ENCODE data around the gene HS3ST5. TPM values are rescaled to one million over a fixed set of nuclear protein-coding genes. Genes with fewer than 3 reads are reported as not detected.

The HS3ST5 gene
- total RNA-seq, 2 experiments from 2014 or later: not detected

DNA sequence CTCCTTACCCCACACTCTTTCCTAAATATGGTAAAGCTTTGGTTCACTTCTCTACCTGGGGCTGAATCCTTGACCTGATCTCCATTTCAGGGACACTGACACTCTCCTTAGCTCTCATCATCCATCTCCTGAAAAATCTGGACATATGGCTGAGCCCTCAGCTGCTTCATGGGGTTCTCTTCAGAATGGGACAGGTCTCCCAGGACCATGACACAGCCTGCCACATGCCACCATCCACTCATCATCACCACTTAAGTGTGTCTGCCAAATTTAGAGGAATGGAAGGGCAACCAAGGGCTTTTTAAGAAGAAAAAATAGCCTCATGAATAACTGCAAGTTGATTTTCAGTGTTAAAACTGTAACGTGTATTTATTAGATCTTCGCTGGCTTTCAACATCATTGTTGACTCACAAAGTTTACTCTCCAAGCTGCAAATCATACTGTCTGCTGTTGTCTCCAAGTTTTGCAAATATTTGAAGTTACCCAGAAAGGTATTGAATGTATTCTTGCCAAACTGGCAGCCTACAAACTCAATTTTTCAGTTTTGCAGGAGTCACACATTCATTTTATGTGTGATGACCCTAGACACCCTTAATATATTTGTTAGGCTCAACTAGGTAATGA lies 41.1 kb downstream of the HS3ST5 start:
- DNase-seq: no peak
- intact Hi-C loops (cut with micrococcal nuclease): no loop called here
- POLR2A ChIA-PET: no interaction called here

GRCh38 chr6:114297135-114297534 lies 45.7 kb downstream of the HS3ST5 start:
- Mint-ChIP-seq H3K4me3 (no peak overlapping the region), H3K4me1 (ENCODE audit: low read depth) (no peaks in the 10 kb centered on the region), H3K27ac (no peak overlapping the region), H3K9me3 (peaks cover 3% of the 10 kb centered on the region), H3K36me3 (ENCODE audit: low read depth) (no peaks in the 10 kb centered on the region), H3K27me3 (no peaks in the 10 kb centered on the region)
- CTCF ChIA-PET: no interaction called here
- POLR2A ChIA-PET: no interaction called here
- no peak for ATAC-seq
- intact Hi-C loops (cut with micrococcal nuclease): loop anchor here (10.0 kb wide), 1 partner anchor 202 kb away; no protein-coding TSS in a partner anchor
- TF ChIP-seq CTCF (IDR thresholded peaks at IDR 0.05): no peak
- no peak for DNase-seq

More for the DNA sequence above, 41.1 kb downstream of the HS3ST5 start:
- no peak for ATAC-seq
- Mint-ChIP-seq H3K4me3 (no peak overlapping the region), H3K27me3 (no peaks in the 10 kb centered on the region), H3K4me1 (ENCODE audit: low read depth) (no peaks in the 10 kb centered on the region), H3K9me3 (peaks cover 2% of the 10 kb centered on the region), H3K36me3 (ENCODE audit: low read depth) (no peaks in the 10 kb centered on the region), H3K27ac (no peak overlapping the region)
- CTCF ChIA-PET: no interaction called here
- no peak for TF ChIP-seq CTCF (IDR thresholded peaks at IDR 0.05)

GRCh38 chr6:114292431-114292830 lies 50.4 kb downstream of the HS3ST5 start:
- Mint-ChIP-seq H3K4me1 (ENCODE audit: low read depth) (no peaks in the 10 kb centered on the region), H3K27me3 (no peaks in the 10 kb centered on the region), H3K36me3 (ENCODE audit: low read depth) (no peaks in the 10 kb centered on the region), H3K9me3 (peaks cover 1% of the 10 kb centered on the region), H3K27ac (no peak overlapping the region), H3K4me3 (no peak overlapping the region)
- no peak for ATAC-seq
- TF ChIP-seq CTCF (IDR thresholded peaks at IDR 0.05): no peak
- CTCF ChIA-PET: interaction anchor here (1.2 kb wide), 1 partner anchor 13 kb away, joined by 3 read pairs; no protein-coding TSS in a partner anchor
- intact Hi-C loops (cut with micrococcal nuclease): loop anchor here (10.0 kb wide), 1 partner anchor 198 kb away; no protein-coding TSS in a partner anchor
- POLR2A ChIA-PET: no interaction called here
- DNase-seq: no peak

DNA sequence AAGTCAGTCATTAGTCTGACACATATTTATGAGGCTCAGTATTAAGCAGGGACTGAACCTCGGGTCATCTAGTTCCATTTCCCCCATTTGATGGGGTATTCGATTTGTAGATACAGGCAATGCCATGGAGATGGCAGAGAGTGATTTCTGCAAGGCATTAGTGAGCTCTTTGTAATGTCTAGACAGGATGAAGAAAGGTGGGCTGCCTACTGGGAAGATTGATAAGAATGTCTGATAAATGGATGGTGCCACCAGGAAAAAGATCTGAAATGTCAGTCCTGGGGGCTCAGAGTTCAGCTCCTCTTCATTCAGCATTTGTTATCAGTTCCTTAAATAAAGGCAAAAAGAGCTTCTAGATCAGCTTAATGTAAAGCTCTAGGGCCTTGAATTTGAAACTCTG lies 51.4 kb downstream of the HS3ST5 start:
- H3K4me1 Mint-ChIP-seq (ENCODE audit: low read depth): no peaks in the 10 kb centered on the region
- H3K27ac Mint-ChIP-seq: no peak overlapping the region
- peaks cover 1% of the 10 kb centered on the region for H3K9me3 Mint-ChIP-seq
- CTCF ChIA-PET: interaction anchor here (1.2 kb wide), 1 partner anchor 12 kb away, joined by 3 read pairs; no protein-coding TSS in a partner anchor
- no peaks in the 10 kb centered on the region for H3K27me3 Mint-ChIP-seq
- H3K4me3 Mint-ChIP-seq: no peak overlapping the region
- no peak for DNase-seq
- ATAC-seq: no peak
- POLR2A ChIA-PET: no interaction called here
- no peak for TF ChIP-seq CTCF (IDR thresholded peaks at IDR 0.05)
- intact Hi-C loops (cut with micrococcal nuclease): loop anchor here (10.0 kb wide), 1 partner anchor 197 kb away; no protein-coding TSS in a partner anchor
- no peaks in the 10 kb centered on the region for H3K36me3 Mint-ChIP-seq (ENCODE audit: low read depth)

DNA sequence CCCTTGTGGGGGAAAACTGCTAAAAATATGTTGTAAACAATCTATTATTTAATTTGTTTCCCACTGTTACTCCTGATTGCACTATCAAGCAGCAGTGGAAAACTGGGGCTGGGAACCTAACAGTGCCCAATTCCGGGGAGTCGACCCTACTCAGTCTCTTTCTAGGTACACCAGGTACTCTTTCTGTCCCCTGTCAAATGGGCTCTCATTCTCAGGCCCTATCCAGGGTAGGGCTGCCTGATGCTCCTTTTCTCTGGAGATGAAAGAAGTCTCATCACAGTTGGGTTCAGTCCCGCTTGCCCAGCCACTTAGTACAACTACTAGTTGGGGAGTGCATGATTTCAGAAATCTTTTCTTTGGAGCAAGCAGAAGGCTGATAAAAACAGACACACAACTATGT lies 52.0 kb downstream of the HS3ST5 start:
- H3K4me3 Mint-ChIP-seq: no peak overlapping the region

More for the DNA sequence above, 52.0 kb downstream of the HS3ST5 start:
- CTCF ChIA-PET: interaction anchor here (1.2 kb wide), 1 partner anchor 11 kb away, joined by 3 read pairs; no protein-coding TSS in a partner anchor
- ATAC-seq: no peak
- Mint-ChIP-seq H3K36me3 (ENCODE audit: low read depth) (no peaks in the 10 kb centered on the region), H3K9me3 (peaks cover 1% of the 10 kb centered on the region), H3K27ac (no peak overlapping the region), H3K27me3 (no peaks in the 10 kb centered on the region), H3K4me1 (ENCODE audit: low read depth) (no peaks in the 10 kb centered on the region)
- TF ChIP-seq CTCF (IDR thresholded peaks at IDR 0.05): no peak
- intact Hi-C loops (cut with micrococcal nuclease): loop anchor here (10.0 kb wide), 1 partner anchor 196 kb away; no protein-coding TSS in a partner anchor
- POLR2A ChIA-PET: no interaction called here
- DNase-seq: no peak

Data from activated CD8-positive, alpha-beta T cell treated with anti-CD3 and anti-CD28 coated beads for 36 hours (primary cell).